ENCODE measurements around the gene ATXN10.

GRCh38 chr22:45872659-45873263 lies 201.1 kb downstream of the ATXN10 start:
- no peak for TF ChIP-seq CTCF (conservative IDR thresholded peaks at IDR 0.05)
- TF ChIP-seq ZFX (IDR thresholded peaks at IDR 0.05), result no peak
